Activated T-cell treated with anti-CD3 and anti-CD28 coated beads for 24 hours (primary cell): ENCODE data around the gene ITGB8.
"Not testable (repeated sequence)": the region's sequence is repeated elsewhere in the genome, so short reads cannot be mapped to it uniquely, and the experiment has no call there.

Experiments
- DNase-seq: peaks from one replicate; pipeline ENCODE4 v3.0.0-alpha.2; 2020; ENCODE audit warnings: low read depth

Gene ITGB8

DNA sequence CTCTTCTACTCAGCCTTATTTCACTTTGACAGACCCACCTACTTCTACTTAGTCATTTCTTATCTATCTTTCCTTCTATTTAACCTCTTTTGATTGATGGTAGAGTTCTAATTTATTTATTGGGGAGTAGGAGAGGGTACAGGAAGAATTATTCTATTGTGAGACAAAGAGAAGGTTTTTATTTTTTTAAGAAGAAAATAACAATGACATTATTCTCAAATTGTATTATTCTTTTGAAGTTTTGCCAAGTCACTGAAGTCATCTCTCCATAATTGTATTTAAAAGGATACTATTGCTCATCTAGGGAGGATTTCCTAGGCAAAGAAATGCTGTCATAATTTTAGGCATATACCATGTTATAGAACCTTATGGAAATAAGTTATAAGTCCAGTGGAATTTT lies 52.7 kb downstream of the ITGB8 start:
- no peak for DNase-seq

DNA sequence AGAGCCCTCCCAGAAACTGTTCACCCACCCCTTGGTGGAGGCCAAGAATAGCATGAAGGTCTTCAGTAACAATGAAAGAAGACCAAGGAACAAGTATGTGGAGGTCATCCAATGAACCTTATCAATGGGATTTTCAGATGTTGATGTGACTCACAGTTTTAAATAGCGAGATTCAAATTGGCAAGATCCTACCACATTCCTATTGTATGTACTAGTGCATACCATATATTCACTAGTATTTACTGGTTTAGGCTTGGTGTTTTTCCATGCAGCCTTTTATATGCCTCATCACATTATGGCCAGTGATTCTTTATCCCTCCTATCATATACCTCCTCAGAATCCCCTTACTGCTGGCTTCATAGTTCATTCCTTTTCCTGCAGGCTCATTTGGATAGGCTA lies 54.4 kb downstream of the ITGB8 start:
- no peak for DNase-seq

DNA sequence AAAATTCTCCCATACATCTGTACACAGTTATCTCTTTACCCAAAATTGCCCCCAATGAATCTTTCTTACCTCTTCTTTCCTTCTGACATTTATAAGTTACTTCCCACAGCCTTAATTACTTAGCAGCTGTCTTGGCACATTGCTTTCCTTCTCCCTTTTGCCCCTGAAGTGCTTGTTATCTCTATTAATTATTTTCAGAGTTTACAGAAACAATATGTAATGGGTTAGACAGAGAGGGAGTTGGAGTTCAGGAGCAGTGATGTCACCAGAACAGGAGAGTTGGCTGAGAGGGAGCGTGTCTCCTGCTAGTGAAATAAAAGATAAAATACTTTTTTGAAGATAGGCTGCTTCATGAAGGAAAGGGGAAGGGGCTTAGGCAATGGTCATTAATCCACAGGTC lies 57.4 kb downstream of the ITGB8 start:
- no peak for DNase-seq

DNA sequence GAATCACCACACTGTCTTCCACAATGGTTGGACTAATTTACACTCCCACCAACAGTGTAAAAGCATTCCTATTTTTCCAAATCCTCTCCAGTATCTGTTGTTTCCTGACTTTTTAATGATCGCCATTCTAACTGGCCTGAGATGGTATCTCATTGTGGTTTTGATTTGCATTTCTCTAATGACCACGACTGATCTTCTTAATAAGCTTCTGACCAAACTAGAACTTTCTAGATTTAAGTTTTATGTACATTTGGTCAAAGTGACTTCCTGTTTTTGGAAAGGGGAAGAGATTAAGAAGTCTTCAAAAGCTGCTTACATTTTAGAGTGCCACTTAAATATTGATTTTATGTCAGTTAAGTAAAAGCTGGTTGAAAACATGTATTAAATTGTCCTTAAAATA lies 58.5 kb downstream of the ITGB8 start:
- not testable (repeated sequence) for DNase-seq

DNA sequence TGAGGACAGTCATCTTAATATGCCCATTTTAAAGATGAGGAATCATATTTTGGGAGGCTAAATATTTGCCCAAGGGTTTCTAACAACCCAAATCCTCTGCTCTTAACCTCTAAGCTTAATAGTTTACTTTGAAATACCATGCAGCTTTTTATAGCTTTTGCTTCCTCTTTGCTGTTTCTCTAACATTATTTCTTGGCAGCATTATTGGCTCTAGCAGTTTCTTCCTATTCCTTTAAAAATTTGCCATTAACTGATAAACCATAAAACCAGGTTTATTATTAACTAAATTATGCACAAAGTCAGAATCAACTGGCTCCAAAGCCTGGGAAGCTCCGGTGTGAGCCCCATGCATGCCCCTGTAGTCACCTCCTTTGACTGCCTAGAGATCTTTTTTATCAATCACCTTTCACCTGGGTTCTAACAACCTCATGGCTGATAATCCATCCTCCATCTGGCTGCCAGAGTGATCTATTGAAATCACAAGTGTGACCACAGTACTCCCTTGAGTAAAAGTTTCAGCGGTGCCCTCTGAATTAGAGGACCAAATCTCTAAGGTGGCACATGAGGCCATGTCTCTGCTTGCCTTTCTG lies 62.4 kb downstream of the ITGB8 start:
- no peak for DNase-seq

DNA sequence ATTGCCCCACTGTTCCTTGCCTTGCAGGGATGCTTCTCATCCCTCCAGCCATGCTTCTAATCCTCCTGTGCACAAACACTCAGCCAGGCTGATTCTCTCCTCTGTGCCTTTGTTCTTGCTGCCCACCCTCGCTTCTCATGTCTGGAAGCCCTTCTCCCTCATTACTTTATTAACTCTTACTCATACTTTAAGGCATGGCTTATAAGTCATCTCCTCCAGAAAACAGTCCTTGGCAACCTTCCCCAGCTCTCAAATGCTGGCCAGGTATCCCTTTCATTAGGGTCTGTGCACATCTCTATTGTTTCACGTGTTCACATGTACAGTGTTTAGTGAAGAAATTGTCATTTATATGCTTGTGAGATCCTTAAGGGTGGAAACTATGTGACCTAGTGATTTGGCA lies 62.9 kb downstream of the ITGB8 start:
- no peak for DNase-seq

DNA sequence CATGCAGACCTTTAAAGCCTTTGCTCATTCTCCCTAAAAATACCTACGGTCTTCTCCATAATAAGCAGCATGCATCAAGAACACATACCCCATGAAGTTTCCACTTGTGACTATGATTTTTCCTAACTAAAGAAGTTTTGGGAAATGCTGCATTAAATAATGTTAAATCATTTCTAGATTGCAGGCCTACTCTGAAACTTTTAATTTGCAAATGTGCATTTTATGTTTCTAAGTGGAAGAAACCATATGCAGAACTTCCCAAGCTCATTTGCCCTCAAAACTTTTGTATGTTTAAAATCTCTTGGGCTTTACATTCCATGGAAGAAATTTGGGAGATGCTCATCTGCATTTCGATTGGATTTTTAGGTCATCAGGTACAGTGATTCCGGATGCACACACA lies 63.6 kb downstream of the ITGB8 start:
- no peak for DNase-seq

DNA sequence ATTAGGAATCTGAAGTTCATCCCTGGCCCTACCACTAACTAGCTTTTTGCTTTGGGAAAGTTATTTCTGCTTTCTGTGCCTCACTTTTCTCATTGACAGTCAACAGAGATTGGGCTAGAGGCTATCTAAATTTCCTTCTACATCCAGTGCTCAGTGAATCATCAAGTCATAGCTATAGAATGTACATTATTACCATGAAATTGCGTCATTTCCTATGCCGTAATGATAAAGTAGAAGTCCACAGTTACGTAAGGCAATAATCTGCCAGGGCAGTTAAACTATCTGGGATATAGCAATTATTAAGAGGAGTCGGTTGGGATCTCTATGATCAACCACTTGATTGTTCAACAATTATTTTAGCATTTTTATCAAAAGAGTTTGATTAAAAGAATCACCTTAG lies 64.4 kb downstream of the ITGB8 start:
- no peak for DNase-seq

DNA sequence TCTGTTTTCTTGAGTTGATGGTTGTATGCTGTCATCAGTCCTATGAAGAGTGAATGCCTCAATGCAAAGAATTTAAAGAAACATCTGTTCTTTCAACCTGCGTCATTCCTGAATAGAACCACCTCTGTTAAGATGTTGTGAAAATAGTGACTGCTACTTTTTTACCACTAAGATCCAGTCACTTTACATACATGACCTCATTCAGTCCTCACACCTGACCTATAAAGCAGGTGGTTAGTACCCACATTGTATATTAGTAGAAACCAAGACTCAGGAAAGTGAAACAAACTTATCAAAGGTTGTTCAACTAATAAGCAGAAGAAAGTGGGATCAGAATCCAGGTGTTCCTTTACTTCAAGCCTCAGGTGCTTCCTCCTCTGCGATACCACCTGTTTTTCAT lies 64.8 kb downstream of the ITGB8 start:
- no peak for DNase-seq

DNA sequence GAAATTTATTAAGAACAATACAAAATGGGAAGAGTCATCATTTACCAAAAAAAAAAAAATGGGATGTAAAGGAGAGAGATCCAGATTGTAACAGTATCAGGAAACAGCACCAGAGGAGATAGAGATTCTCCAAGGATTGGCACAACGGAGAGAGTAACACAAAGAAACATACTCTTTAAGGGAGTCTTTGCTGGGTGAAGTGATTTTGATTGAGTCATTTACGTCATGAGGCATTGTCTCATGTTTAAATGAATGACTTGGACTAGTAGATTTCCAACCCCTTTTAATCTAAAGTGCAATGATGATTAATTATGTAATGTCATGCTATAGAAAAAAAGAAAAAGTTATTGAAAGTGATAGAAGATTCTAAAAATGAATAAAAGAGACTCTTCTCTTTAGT lies 68.8 kb downstream of the ITGB8 start:
- DNase-seq = no peak

DNA sequence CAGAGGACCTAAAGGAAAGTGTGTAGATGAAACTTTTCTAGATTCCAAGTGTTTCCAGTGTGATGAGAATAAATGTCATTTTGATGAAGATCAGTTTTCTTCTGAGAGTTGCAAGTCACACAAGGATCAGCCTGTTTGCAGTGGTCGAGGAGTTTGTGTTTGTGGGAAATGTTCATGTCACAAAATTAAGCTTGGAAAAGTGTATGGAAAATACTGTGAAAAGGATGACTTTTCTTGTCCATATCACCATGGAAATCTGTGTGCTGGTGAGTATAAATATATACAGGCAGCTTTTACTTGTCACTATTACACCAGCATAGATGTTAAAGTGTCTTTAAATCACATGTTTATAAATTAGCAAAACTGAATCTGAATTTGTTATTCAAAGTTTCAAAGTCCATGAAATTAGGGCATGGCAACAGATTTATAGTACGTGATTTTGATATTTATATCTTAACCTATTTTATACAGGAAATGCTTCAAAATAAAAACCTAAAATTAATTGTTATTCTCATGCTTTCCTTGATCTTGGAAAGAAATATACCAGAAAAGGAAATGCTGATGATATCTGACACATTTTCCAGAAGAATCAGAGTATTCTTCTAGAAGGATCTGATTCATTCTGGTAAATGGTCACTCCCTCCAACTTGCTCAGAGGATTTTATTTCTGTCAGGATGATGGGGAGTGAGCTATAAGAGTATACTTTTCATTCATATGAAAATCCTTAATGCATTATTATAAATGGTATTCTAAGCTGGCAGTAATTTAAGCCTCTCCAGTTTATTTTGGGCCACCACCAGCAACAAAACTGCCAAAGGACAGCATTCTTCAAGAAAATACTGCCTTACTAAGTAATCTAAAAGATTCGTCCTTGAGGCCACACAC lies 71.4 kb downstream of the ITGB8 start:
- DNase-seq = no peak

DNA sequence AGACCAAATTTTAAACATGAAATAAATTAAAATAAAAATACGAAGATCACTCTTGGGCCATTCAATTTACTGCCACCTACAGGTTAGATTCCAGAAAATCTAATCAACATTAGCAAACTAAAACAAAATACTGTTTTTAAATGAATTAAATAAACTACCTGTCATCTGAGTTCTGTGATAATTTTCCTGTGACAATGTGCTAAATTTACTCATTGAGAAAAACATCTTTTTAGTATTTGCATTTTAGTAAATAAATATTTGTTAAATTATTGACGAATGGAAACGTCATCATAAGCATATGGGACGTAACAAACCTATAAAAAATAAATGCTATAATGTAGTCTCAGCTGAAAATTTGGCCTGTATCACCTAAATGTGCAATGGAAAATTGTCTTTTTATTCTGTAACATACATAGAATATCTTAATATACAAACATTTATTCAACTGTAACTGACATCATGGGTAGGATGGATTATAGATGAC lies 72.1 kb downstream of the ITGB8 start:
- no peak for DNase-seq

DNA sequence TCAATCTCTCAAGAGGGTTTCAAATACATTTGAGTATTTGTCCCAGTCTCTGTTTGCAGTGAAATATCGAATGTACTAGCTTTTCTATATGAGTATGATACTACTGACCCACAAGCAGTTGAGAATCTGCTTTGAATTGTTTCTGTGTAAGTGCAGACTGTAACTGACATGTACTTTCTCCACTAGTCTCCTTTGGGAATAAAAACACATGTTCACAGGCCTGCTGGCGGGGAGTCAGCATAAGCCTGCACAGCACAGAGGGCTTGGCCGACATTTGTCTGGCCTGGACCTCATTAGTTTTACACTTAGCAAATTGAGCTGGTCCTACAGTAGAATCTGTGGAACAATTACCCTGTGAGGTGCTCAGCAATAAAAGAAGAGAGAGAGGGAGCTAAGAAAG lies 72.6 kb downstream of the ITGB8 start:
- no peak for DNase-seq

DNA sequence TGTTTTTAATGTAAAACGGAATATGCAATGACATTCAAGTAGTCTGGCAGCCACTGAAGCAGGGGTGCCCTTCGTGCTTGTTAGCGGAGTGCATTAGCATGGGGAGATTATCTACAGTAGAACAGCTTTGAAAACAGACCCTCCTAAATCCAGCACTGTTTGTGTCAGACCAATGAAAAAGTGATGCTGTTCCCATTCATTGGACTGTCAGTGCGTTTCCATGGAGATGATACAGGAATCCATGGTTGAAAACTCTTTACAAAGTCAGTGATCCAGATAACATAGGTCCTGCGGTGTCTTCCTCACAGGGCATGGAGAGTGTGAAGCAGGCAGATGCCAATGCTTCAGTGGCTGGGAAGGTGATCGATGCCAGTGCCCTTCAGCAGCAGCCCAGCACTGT lies 73.6 kb downstream of the ITGB8 start:
- no peak for DNase-seq

DNA sequence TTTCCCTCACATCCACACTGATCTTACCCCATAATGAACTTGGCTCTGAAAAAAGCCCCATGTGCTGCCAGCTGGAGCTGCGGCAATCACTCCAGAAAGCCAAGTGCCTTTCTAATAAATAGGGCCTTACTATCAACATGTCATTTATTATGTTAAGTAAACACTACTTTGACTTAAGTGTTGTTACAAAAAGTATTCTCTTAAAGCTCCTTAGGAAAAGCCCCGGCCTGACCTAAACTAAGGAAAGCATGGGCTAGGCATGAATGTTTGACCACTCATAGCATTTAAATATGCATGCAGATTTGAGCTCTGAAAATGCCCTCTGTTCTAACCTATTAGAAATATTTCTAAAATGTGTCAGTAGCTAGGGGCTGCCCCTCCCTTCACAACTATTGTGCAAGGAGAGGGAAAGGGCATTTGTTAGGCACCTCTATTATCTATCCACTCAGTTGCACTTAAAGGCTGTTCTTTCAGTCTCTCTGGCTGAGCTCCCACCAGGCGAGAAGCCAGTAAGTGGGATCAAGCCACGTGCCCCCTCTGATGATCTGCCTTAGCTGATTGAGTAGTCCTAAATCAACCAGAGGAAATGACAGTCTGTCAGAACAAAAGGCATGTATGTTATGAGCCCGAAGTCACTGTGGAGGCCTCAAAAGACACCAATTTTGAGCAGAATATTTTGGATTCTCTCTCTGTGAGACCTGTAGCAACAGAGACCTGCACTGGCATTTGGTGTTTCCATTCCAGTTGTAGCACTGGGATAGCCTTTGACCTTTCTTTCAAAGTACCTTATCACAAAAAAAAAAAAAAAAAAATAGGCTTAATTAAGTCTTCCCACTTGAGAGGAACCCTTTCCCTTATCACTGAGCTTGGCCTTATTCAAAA lies 77.1 kb downstream of the ITGB8 start:
- DNase-seq = no peak

DNA sequence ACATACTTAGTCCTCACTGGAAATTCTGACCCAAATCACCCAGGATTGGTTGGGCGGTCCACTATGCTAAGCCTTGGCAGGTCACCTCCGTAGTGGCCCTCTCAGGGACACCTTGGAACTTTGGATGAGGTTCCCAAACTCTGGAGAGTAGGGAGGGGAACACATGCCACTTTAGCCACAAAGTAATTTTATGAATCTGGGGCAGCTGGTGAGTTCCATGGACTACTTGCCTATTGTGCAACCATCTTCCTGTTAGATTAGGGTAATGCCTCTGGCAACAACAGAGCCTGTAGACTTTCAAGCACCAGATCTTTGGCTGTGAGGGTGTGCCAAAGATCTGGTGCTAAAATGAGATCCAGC lies 77.7 kb downstream of the ITGB8 start:
- no peak for DNase-seq

DNA sequence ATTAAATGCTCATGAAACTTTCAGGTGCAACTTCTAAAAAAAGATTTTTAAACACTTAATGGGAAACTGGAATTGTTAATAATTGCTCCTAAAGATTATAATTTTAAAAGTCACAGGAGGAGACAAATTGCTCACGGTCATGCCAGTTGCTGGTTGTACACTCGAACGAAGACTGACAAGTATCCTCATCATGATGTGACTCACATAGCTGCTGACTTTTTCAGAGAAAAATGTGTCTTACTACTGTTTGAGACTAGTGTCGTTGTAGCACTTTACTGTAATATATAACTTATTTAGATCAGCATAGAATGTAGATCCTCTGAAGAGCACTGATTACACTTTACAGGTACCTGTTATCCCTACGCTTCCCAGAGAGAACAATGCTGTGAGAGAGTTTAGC lies 79.3 kb downstream of the ITGB8 start:
- DNase-seq = no peak

DNA sequence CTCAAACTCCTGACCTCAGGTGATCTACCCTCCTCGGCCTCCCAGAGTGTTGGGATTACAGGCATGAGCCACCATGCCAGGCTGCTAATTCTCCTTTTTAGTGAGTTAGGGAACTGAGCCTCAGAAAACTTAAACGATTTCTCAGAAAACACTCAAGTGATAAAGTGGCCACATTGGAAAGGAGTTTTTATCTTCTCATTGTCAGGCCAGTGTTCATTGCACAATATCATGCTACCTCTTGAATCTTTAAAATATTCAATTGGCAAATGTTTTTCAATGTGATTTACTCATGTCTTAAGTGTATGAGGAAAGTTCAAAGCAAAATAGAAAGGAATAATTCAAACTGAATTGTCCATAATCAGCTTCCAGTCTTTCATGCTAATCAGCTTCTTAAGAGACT lies 80.7 kb downstream of the ITGB8 start:
- DNase-seq = no peak

DNA sequence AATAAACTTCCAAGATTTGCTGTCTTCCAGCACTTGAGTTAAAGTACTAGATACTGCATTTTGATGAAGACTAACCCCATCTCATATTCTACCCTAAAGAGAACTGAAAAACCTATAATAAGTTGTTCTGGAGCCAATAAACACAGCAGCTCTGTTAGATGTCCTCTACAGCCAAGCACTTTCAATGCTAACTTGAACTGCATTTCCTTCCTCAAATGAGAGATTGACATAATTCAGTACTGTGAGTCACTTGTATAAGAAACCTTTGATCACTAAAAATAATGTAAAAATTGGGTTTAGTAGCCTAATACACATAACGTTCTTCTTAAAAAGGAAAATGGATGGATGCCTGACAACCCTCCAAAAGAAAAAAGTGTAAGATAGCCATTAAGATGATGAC lies 81.3 kb downstream of the ITGB8 start:
- no peak for DNase-seq

DNA sequence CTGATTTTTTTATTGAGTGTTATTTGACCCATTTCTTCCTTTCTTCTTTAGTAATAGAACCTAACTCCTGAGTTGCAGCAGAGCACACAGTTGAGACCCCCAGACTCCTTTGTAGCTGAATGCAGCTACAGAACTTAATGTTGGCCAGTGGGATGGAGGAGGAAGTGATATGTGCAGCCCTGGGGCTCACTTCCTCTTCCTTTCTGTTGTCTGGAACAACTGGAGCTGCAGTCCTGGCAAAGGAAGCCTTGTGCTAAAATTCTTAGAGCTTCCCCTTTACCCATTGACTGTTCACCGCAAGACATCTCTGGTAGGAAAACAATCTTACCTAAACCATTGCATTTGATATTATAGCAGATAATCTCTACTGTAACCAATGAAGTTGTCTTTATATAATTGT lies 86.6 kb downstream of the ITGB8 start:
- no peak for DNase-seq

DNA sequence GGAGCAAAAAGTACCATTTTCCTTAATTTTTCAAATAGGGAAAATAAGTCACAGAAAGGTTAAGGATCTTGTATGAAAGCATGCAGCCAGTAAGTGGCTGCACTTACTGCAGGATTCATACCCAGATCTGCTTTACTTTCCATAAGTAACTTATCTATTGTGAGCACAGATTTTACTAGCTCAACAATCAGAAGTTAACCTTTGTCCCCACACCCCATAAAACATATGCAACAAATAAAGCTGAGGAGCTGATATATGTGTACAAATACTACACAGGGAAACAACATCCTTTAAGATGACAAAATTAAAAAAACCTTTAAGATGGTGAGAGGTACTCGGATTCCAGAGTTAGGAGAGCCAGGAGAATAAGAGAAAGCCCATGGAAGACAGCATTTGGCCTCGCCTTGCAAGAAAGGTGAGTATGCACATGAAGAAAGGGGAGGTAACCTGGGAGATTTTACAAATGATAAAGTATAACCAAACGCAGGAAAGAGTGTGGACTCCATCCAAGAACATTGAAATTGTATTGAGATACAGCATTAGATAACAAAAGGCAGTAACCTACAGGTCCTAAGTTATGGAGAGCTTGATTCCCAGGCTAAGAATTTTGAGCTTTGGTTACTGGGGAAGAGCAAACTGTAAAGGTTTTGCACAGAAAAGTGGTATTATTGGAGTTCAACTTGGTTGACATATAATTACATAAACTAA lies 87.1 kb downstream of the ITGB8 start:
- no peak for DNase-seq

DNA sequence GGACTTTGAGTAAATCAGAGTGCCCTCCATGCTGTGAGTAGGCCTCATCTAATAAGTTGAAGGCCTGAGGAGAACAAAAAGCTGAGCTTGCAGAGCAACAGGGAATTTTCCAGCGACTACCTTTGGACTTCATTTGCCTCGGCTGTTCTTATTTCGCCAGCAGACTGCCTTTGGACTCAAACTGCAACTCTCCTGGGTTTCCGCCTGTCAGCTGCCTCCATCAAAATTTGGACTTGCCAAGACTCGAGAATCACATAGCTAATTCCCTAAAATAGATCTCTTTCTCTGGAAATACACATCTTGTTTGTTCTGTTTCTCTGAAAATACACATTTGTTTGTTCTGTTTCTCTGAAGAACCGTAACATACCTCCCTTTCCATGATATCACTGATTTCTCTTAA lies 93.8 kb downstream of the ITGB8 start:
- DNase-seq = no peak
